ENCODE data around the gene ZDHHC14.

- TF ChIP-seq CTCF (IDR thresholded peaks at IDR 0.05) (no peak), POLR2A (IDR thresholded peaks at IDR 0.05) (no peak), POLR2AphosphoS5 (IDR thresholded peaks at IDR 0.05) (no peak)
These were observed 267.6 kb downstream of the ZDHHC14 start for GRCh38 chr6:157648561-157648960.

All from prostate gland (tissue), 2 donors.